A549 treated with CpdA at 1 μM for 4 hours (cell line): ENCODE results near the gene TES. TPM values are rescaled to one million over a fixed set of nuclear protein-coding genes. Genes with fewer than 3 reads are reported as not detected.

ENCODE experiments used
- total RNA-seq: library from RNA; stranded (reverse); fragments of 200-300 nt; extraction: Qiagen RNA extraction; gene quantifications from 5 replicates; pipeline ENCODE4 v1.2.3, GENCODE V29; 2022; ENCODE audit warnings: low read depth

TES gene, protein sequence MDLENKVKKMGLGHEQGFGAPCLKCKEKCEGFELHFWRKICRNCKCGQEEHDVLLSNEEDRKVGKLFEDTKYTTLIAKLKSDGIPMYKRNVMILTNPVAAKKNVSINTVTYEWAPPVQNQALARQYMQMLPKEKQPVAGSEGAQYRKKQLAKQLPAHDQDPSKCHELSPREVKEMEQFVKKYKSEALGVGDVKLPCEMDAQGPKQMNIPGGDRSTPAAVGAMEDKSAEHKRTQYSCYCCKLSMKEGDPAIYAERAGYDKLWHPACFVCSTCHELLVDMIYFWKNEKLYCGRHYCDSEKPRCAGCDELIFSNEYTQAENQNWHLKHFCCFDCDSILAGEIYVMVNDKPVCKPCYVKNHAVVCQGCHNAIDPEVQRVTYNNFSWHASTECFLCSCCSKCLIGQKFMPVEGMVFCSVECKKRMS
- total RNA-seq, result 47.5 to 65.9 TPM (median 54.0 TPM) in 5 replicates

GRCh38 chr7:116210345-116211005, at the start of gene TES:
TES (plus strand) TSS chr7:116210539; CDS start chr7:116210708, 169 bp downstream.

Other genes with a start within 250 kb of the TES start
- 0.01 to 0.10 TPM in 2 of 5 replicates, not detected in the others for gene TFEC, start 179.8 kb upstream of the TES start, total RNA-seq